ENCODE measurements around the gene CXorf49B.
"Not testable (repeated sequence)": the region's sequence is repeated elsewhere in the genome, so short reads cannot be mapped to it uniquely, and the experiment has no call there.

GRCh38 chrX:71760688-71761281, 2.4 kb upstream of the CXorf49B start:
- TF ChIP-seq POLR2A (IDR thresholded peaks at IDR 0.05); CTCF (IDR thresholded peaks at IDR 0.05 in 4 of 5, conservative IDR thresholded peaks at IDR 0.05 in 1 of 5): not testable (repeated sequence)

All from gastrocnemius medialis (tissue), 4 donors.